Breast epithelium (tissue), 3 donors: Measurements from ENCODE around the gene INSYN2B.

Source experiments
- POLR2AphosphoS5 ChIP-seq, 3 donors: sonication (generic); formaldehyde crosslinking; IDR thresholded peaks; one replicate each; pipeline ENCODE4 v1.6.1; 2017; ENCODE audit warnings: antibody characterized with exemption in 3 of 3
- TF ChIP-seq, protein P1 (sequence below), 3 donors: fragments of 450-650 bp; IDR thresholded peaks; one replicate each; pipeline ENCODE4 v1.5.1; 2016 to 2017; ENCODE audit warnings: antibody characterized with exemption in 3 of 3, mild to moderate bottlenecking in 3 of 3, moderate library complexity in 3 of 3

DNA sequence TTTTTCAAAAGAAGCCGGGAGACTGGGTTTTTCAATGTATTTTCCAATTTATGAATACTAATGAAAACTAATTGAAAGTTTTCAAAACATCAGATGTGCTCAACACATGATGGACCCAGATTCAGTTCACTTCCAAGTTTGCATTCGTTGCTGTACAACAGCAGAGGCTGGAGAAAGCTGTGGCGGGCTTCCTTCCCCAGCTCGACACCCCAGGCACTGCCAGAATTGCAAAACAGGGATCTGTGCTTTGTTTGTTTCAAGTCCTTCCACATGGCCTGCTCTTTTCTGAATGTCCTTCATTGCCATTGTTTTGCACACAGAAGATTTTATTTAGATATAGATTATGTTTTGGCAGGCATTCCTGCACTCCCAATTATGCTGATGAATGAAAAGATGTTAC is 30.3 kb upstream of the INSYN2B start:
- TF ChIP-seq, protein P1, sequence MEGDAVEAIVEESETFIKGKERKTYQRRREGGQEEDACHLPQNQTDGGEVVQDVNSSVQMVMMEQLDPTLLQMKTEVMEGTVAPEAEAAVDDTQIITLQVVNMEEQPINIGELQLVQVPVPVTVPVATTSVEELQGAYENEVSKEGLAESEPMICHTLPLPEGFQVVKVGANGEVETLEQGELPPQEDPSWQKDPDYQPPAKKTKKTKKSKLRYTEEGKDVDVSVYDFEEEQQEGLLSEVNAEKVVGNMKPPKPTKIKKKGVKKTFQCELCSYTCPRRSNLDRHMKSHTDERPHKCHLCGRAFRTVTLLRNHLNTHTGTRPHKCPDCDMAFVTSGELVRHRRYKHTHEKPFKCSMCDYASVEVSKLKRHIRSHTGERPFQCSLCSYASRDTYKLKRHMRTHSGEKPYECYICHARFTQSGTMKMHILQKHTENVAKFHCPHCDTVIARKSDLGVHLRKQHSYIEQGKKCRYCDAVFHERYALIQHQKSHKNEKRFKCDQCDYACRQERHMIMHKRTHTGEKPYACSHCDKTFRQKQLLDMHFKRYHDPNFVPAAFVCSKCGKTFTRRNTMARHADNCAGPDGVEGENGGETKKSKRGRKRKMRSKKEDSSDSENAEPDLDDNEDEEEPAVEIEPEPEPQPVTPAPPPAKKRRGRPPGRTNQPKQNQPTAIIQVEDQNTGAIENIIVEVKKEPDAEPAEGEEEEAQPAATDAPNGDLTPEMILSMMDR (IDR thresholded peaks at IDR 0.05), result no peak
- TF ChIP-seq POLR2AphosphoS5 (IDR thresholded peaks at IDR 0.05), result no peak
